Type B pancreatic cell (in vitro differentiated cells): ENCODE results near the gene ADGRL3. TPM values are rescaled to one million over a fixed set of nuclear protein-coding genes. Genes with fewer than 3 reads are reported as not detected.
A peak's percentile ranks its signal among the peaks of the same experiment; 100 is the strongest.

Experiments used
- DNase-seq: peaks from one replicate; pipeline ENCODE4 v3.0.0; 2021; ENCODE audit warnings: mixed read lengths; ENCODE audit not compliant: unreplicated experiment; ENCODE audit errors: extremely low spot score
- H3K27ac Mint-ChIP-seq: 2 replicates; pipeline ENCODE4 v1.8.0; 2021; ENCODE audit warnings: mild to moderate bottlenecking, mixed read lengths
- H3K27me3 Mint-ChIP-seq: 2 replicates; pipeline ENCODE4 v1.8.0; 2021; ENCODE audit warnings: mixed read lengths
- H3K36me3 Mint-ChIP-seq: 2 replicates; pipeline ENCODE4 v1.8.0; 2021; ENCODE audit warnings: mixed read lengths
- H3K4me1 Mint-ChIP-seq: one replicate; pipeline ENCODE4 v1.8.0; 2021; ENCODE audit warnings: mixed read lengths; ENCODE audit not compliant: unreplicated experiment
- H3K4me3 Mint-ChIP-seq: 2 replicates; pipeline ENCODE4 v1.8.0; 2021; ENCODE audit warnings: mild to moderate bottlenecking, mixed read lengths
- H3K9me3 Mint-ChIP-seq: 2 replicates; pipeline ENCODE4 v1.8.0; 2021; ENCODE audit warnings: mixed read lengths
- total RNA-seq: library from RNA; stranded (reverse); gene quantifications from 2 replicates; pipeline ENCODE4 v1.2.1, GENCODE V29; 2021; ENCODE audit warnings: low replicate concordance
- TF ChIP-seq, protein P1 (sequence below): fragments of 200-600 bp; sonication (generic); conservative IDR thresholded peaks from 2 replicates; pipeline ENCODE4 v1.5.0; 2021; ENCODE audit warnings: antibody characterized with exemption, mild to moderate bottlenecking

The ADGRL3 gene
- total RNA-seq, 1 donor from 2014 or later: 53.5 TPM

DNA sequence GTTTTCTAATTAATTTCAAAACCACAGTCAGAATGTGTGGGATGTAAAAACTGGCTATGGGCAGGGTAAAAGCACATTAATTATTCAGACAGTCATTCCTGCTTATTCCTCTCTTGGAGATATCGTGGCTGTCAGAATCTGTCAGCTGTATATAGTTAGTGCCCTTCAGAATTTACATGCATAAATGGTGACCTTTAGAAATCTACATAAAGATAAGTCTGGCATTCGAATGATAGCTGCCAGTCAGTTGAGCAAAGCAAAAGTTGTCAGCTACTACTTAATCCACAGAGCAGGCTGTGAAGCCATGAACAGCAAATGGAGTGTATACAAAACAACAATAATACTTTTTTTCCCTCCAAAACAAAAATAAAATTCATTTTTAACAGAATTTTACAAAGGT, 189.5 kb downstream of the ADGRL3 start:
- H3K36me3 Mint-ChIP-seq: peaks cover 4% of the 10 kb centered on the region
- TF ChIP-seq, protein P1, sequence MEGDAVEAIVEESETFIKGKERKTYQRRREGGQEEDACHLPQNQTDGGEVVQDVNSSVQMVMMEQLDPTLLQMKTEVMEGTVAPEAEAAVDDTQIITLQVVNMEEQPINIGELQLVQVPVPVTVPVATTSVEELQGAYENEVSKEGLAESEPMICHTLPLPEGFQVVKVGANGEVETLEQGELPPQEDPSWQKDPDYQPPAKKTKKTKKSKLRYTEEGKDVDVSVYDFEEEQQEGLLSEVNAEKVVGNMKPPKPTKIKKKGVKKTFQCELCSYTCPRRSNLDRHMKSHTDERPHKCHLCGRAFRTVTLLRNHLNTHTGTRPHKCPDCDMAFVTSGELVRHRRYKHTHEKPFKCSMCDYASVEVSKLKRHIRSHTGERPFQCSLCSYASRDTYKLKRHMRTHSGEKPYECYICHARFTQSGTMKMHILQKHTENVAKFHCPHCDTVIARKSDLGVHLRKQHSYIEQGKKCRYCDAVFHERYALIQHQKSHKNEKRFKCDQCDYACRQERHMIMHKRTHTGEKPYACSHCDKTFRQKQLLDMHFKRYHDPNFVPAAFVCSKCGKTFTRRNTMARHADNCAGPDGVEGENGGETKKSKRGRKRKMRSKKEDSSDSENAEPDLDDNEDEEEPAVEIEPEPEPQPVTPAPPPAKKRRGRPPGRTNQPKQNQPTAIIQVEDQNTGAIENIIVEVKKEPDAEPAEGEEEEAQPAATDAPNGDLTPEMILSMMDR: no peak
- H3K27me3 Mint-ChIP-seq: no peaks in the 10 kb centered on the region
- H3K4me1 Mint-ChIP-seq: peaks cover 8% of the 10 kb centered on the region
- no peak for DNase-seq
- no peak overlapping the region for H3K27ac Mint-ChIP-seq
- H3K4me3 Mint-ChIP-seq: no peak overlapping the region
- no peaks in the 10 kb centered on the region for H3K9me3 Mint-ChIP-seq

DNA sequence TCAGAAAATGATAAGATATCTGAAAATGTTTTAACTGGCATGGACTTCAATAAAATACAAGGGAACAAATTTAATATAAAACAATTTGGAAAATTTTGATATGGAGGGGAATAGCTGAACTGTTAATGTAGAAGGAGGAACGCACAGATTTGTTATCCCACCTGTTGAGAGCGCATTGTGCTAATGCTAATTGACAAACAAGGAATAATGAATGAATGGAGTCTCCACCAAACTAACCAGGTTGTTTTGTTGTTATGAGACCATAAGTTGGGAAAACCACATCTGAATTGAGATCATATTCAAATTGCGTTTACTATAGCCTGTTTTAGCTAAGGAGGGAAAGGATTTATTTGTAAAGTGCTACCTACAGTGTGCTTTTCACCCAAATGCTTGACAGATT, 195.6 kb downstream of the ADGRL3 start:
- DNase-seq: no peak
- Mint-ChIP-seq H3K27me3 (no peaks in the 10 kb centered on the region), H3K4me3 (no peak overlapping the region), H3K27ac (no peak overlapping the region), H3K9me3 (no peaks in the 10 kb centered on the region), H3K36me3 (no peaks in the 10 kb centered on the region), H3K4me1 (peaks cover 5% of the 10 kb centered on the region)
- TF ChIP-seq, protein P1: no peak

DNA sequence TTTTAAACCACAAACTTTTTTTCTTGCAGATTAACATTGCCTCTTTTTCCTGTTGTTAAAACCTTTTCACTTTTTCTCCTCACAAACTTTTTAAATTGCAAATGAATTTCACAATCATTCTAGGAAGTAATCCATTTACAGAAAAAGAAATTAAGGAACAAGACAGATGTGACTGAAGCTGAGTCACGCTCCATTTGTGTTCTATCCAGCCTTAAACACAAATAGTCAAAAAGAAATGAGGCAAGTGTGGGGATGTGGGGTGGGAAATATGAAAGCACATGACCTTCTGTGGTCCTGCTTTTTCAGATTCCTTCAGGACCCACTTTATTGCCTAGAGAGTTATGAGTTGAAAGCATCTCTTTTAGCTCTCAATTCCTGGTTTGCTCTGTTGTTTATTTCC, 197.0 kb downstream of the ADGRL3 start:
- no peak overlapping the region for H3K4me3 Mint-ChIP-seq
- H3K36me3 Mint-ChIP-seq: no peaks in the 10 kb centered on the region
- H3K4me1 Mint-ChIP-seq: peaks cover 5% of the 10 kb centered on the region
- TF ChIP-seq, protein P1: no peak
- H3K27me3 Mint-ChIP-seq: no peaks in the 10 kb centered on the region
- DNase-seq: no peak
- H3K27ac Mint-ChIP-seq: no peak overlapping the region
- no peaks in the 10 kb centered on the region for H3K9me3 Mint-ChIP-seq

DNA sequence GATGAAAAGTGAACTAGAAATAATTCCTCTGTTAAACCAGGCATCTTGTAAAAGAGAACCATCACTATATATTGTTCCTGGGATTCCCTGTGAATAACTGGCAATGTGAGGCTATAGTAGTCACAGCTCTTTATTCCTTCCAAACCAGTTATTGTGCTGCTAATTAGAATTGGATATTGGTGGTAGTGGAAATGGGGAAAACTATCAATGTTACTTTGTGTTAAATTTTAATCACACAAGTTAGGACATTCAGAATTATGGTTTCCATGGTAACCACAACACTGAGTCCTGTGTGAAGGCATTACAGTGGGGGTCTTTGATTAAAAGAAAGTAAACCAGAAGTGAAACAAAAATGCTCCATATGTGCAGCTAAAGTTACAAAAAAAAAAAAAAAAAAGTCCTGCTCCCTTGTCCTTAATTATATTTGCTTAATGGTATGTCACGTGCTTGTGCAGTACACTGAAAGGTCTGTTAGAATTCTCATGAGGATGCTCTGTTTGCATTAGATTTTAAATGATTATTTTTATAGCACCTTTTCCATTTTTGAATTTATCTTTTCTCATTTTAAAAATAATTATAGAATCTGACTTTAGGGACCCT, 200.4 kb downstream of the ADGRL3 start:
- no peak for DNase-seq
- TF ChIP-seq, protein P1: no peak
- Mint-ChIP-seq H3K27ac (no peak overlapping the region), H3K9me3 (no peaks in the 10 kb centered on the region), H3K4me3 (peak overlapping the region; percentile 19), H3K4me1 (peaks cover 5% of the 10 kb centered on the region), H3K27me3 (no peaks in the 10 kb centered on the region), H3K36me3 (no peaks in the 10 kb centered on the region)

DNA sequence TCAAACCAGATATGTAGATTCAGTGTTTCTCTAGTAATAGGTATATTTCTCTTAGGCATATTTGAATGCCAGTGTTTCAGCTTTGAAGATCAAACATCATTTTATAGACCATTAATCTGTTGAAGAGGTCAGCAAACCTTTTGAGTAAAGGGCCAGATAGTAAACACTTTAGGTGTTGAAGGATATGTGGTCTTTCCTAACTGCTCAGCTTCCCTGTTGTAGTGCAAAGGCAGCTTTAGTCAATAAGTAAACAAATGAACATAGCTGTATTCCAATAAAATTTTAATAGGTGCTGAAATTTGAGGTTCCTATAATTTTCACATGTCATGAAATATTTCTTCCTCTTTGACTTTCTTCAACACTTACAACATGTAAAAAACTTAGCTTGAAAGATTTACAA, 201.6 kb downstream of the ADGRL3 start:
- TF ChIP-seq, protein P1: no peak
- Mint-ChIP-seq H3K27ac (no peak overlapping the region), H3K27me3 (no peaks in the 10 kb centered on the region), H3K9me3 (no peaks in the 10 kb centered on the region), H3K4me3 (no peak overlapping the region), H3K4me1 (peaks cover 9% of the 10 kb centered on the region), H3K36me3 (no peaks in the 10 kb centered on the region)
- DNase-seq: no peak

DNA sequence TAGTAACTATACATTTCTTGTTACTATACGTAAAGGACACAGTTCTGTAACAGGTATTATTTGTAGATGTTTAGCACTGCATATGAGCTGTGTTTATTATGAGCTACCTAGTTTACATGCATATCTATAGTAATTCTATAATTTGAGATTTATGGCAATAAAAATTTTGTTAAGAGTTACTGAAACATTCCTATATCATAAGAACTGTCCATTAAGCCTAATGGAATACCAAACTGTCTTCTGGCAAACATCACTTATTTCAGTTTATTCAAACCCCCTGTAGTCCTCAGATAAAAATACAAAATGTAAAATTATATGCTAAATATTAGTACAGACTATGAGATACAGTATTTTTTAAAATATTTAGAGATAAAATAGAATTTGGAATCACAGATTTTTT, 205.2 kb downstream of the ADGRL3 start:
- Mint-ChIP-seq H3K36me3 (no peaks in the 10 kb centered on the region), H3K27me3 (no peaks in the 10 kb centered on the region)

More for the DNA sequence above, 205.2 kb downstream of the ADGRL3 start:
- TF ChIP-seq, protein P1: no peak
- no peak for DNase-seq
- H3K4me1 Mint-ChIP-seq: peaks cover 15% of the 10 kb centered on the region
- H3K27ac Mint-ChIP-seq: no peak overlapping the region
- H3K4me3 Mint-ChIP-seq: no peak overlapping the region
- no peaks in the 10 kb centered on the region for H3K9me3 Mint-ChIP-seq
